ENCODE data around the gene PLIN5.
A peak's percentile ranks its signal among the peaks of the same experiment; 100 is the strongest.
"Not testable (repeated sequence)": the region's sequence is repeated elsewhere in the genome, so short reads cannot be mapped to it uniquely, and the experiment has no call there.

PLIN5 gene

DNA sequence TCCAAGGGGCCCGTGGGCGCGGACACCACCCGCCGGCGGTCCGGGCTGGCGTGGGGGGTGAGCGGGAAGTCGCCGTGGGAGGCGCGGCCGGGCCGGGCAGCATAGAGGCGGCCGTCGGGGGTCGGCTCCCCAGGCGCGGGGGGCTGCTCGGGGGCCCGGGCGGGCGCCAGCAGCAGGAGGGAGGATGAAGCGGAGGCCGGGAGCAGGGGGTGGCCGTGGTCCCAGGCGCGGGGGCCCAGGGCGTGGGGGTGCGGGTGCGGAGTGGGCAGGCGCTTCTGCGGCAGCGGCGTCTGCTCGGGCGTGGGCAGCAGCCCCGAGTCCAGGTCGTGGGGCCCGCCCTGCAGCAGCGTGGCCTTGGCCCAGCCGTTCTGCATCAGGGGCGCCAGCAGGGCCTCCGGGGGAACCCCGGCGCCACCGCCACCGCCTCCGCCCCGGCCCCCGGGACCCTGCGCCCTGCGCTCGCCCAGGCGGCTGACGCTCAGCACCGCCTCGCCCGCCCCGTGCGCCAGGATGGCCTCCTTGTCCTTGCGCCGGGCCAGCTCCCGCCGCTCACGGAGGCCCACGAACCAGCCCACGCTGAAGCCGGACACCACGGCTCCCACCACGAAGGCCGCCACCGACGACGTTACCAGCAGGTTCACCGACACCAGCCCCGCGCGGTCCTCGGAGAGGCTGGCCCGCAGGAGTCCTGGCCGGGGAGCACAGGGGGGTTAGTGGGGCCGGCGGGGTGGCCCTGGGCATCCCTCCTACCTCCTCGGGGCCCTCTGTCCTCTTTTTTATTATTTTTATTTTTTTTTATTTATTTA lies 9.0 kb upstream of the PLIN5 start:
- DNase-seq (ENCODE audit: low read depth in 2 of 2), result no peak

DNA sequence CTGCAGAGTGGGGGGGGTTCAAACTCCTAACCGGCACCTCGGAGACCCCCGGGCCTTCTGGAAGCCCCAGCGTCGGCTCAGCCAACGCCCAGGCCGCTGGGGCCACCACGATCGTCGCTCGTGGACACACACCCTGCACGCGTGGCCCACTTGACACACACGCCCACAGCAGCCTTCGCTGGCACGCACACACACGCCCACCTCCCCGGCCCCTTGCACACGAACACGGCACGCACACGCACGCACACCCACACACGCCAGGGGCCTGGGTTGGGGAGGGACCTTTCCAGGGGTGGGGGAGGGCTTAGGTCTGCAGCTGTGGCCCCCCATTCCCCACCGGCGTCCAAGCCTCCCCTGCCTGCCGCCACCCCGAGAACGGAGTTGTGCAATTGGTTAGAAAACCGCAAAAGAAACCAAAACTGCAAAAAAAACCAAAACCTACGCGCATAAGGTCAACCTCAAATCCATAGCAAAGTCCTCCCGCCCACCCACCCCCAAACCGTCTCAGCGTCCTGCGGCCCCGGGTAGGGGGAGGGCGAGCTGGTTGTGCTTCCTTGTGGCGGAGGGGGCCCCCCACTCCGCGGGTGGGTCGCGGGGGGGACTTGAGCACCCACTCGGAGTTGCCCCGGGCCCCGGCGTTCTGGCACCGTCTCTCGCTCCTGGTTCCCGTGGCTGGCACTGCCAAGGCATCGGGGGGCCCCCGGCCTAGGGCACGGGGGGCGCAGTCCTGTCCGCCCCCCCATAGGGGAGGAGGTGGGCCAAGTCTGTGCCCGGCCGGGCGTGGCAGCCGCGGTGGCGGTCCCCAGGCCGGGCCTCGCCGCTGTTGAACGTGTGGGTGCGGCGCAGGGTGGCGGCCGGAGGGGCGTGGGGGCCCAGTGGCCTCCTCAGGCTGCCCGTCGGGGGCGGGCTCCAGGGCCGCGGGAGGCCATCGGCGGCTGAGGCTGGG lies 8.1 kb upstream of the PLIN5 start:
- DNase-seq (ENCODE audit: low read depth in 2 of 2), result no peak

DNA sequence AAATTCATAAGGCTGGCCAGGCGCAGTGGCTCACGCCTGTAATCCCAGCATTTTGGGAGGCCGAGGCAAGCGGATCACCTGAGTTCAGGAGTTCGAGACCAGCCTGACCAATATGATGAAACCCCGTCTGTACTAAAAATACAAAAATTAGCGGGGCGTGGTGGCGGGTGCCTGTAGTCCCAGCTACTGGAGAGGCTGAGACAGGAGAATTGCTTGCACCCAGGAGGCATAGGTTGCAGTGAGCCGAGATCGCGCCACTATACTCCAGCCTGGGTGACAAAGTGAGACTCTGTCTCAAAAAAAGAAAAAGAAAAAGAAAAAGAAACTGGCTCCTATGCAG lies 6.8 kb upstream of the PLIN5 start:
- not testable (repeated sequence) for DNase-seq (ENCODE audit: low read depth in 2 of 2)

DNA sequence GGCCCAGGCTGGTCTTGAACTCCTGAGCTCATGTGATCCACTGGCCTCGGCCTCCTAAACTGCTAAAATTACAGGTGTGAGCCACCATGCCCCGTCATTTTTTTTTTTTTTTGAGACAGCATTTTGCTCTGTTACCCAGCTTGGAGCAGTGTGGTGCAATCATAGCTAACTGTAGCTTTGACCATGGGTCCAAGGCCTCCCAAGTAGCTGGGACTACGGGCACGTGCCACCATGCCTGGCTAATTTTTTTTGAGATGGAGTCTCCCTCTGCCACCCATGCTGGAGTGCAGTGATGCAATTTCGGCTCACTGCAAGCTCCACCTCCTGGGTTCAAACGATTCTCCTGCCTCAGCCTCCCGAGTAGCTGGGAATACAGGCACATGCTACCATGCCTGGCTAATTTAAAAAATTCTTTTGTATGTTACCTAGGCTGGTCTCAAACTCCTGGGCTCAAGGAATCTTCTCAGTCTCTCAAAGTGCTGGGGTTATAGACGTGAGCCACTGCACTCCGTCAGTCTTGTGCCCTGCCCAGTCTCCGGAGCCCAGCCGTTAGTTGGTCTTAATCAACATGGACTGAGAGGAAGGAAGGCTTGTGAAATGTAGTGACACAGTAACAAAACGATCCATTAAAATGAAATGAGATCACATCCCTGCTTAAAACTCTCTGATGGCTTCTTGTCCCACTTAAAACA lies 6.2 kb upstream of the PLIN5 start:
- DNase-seq (ENCODE audit: low read depth in 2 of 2), result no peak

DNA sequence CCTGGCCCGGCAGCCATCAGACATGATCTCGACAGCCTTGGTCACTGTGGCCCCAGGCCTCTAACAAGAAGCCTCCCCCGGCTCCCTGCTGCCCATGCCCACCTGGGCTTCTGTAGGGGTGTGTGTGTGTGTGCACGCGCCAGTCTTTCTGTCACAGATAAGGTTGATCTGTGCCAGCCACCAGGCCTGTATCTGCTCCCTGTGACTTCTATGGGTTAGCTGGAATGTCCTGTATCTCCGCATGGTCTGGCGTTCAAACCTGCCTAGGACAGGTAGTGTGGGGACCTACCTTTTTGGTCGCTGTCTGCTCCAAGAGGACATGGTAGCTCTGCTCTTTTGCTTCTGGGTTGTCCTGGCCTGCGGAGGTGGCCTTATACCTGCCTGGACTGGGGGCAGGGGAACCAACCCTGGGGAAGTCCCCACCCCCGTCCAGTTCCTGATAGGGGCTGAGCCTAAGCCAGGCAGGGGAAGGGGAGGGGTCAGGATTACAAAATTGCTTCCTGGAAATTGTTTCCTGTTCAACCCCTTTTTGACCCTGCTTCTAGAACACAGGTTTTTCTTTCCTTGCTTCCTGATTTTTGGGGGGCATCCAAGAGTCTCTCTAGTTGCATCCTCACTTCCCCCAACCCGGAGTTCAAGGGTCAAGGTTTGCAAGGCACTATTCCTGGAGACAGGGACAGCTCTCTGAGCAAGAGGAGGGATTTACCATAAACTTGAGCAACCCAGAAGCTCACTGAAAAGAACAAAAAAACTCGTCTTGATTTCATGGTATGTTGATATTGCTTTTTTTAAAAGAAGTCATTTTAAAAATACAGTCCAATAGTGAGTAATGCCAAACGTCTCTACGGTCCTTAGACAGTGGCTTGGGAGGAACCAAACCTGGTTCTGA lies 4.9 kb upstream of the PLIN5 start, which contains the start of gene LRG1:
LRG1 (minus strand) TSS at position 344 of the 889 bp plus-strand sequence; CDS start at position 321, 23 bp downstream.
- no peak for DNase-seq (ENCODE audit: low read depth in 2 of 2)

DNA sequence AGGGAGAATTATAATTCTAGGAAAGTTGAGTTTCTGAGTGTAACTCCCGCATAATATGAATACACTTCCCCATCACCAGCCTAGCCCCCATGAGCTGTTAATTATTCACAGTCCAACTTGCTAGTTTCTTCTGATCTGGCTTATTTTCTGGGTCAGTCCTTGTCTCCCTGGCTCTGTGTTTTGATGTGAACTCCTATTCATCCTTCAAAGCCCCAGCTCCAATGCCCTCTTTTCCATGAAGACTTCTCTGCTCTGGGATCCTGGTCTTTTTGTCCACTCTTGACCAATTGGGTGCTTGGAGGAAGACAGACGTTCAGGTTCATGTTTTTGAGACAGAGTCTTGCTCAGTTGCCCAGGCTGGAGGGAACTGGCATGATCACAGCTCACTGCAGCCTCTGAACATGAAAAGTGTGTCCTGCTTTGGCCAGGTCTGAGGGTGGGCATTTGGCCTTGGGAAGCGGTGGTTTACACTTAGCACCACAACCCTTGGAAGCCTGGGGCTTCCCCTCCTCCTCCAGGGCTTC lies 4.2 kb upstream of the PLIN5 start:
- no peak for DNase-seq (ENCODE audit: low read depth in 2 of 2)

DNA sequence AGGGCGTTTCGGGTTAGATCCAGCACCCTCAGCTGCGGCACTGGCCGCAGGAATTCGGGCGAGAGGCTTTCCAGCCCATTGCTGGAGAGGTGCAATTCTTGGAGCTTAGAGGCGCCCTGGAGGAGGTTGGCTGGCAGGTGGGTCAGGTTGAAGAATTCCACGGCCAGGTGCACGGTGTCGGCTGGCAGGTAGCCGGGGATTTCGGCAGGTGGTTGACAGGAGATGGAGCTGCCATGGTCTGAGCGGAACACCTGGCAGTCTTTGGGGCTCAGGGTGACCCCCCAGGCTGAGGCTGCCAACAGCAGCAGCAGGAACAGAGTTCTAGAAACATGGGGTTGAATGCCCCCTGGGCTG lies 3.6 kb upstream of the PLIN5 start:
- DNase-seq (ENCODE audit: low read depth in 2 of 2), result no peak

DNA sequence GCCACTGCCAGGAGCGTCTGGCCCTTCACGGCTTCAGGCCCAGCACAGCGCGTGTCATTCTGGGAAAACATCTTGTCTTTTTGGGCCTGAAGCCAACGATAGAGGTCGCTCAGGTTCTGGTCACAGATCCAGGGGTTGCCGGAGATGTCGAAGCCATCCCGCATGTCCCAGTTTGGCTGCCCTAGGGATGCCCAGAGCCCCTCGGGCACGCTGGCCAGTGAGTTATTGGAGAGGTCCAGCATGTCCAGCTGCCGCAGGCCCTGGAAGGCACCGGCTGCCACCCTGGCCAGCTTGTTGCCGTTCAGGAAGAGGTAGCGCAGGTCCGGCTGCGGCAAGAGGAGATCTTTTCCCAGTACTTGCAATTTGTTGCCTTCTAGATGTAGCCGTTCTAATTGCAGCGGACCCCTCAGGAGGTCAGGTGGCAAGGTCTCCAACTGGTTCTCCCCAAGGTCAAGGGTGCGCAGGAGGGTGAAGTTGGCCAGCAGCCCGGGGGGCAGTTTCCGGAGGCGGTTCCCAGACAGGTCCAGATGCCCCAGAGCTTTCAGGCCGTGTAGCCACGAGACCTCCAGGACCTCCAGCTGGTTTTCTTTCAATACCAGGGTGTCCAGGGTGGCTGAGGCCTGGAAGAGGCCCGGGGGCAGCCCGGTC lies 3.1 kb upstream of the PLIN5 start:
- DNase-seq (ENCODE audit: low read depth in 2 of 2), result no peak

DNA sequence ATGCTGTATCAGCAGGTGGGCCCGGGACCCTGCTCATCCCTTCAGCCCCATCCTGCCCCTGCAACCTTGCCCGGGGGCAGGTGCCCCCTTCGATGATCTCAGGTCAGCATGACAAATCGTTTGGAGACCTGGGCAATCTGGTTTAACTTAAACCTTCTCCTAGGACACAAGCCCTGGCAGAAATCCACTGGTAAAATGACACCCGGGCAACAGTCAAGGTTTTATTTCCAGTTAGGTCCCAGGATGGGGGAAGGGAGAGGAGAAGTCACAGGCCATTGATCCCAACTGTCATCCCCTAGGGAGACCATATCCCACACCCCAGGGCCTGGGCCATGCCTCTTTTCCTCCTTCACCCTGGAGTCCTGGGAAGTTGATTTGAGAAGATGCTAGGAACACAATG lies 1.8 kb upstream of the PLIN5 start:
- DNase-seq (ENCODE audit: low read depth in 2 of 2), result no peak

DNA sequence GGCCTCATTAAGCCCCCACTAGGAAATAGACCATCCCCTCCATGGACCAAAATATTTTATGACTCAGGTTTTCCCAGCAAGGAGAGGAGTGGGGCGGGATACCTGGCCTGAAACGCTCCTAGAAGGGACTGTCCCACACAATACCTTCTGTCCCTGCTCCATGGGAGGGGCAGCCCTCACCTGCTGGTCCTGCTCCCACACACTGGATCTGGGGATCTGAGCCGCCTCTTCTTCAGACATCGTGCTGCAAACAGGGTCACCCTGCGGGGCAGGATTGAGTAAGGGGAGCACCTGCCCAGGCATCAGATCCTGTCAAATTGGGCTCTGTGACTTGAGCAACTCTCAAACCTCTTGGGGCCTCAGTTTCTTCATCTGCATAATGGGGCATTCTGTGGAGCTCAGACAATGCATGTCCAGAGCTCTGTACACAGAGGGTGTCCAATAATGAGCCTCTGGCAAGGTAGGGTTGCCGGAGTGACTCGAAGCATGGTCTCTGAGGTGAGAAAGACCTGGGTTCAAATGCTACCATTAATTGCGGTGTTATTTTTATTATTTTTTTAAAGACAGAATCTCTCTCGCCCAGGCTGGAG lies 1.1 kb downstream of the PLIN5 start:
- no peak for DNase-seq (ENCODE audit: low read depth in 2 of 2)

DNA sequence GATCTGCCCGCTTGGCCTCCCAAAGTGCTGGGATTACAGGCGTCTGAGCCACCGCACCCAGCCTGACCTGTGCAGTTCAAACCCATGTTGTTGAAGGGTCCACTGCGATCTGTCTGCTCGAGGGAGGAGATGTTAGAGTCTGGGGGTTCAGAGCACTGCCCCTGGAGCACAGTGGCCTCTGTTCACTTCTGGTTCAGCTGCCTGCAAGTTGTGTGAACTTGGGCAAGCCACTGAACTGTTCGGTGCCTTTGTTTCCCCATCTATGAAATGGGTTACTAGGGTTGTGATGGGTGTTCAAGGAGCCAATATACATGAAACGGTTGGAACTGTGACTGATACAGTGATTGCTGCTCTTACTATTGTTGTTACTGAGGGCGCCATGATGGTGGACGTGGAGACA lies 1.7 kb downstream of the PLIN5 start:
- DNase-seq (ENCODE audit: low read depth in 2 of 2), result no peak

DNA sequence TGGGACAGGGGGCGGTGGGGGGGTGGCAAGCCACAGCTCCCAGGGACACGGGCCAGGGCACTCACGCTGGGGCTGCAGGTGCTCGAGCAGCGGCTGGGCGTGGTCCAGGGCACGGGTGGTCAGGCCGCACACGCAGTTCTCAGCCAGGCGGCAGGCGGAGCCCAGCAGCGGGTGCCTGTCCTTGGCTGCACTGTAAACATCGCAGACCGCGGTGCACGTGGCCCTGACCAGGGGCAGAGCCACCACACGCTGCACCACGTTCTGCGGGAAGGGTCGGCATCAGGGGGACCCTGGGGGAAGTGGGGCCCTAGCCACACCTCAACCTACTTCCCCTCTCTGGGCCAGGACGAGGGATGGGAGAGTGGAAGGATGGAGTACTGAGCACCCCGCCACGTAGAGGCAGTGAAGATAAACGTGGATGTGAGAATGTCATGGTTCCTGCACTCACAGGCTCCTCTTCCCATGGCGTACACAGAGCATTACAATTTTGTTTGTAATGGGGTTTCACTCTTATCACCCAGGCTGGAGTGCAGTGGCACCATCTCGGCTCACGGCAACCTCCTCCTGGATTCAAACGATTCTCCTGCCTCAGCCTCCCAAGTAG lies 3.4 kb downstream of the PLIN5 start:
- no peak for DNase-seq (ENCODE audit: low read depth in 2 of 2)

DNA sequence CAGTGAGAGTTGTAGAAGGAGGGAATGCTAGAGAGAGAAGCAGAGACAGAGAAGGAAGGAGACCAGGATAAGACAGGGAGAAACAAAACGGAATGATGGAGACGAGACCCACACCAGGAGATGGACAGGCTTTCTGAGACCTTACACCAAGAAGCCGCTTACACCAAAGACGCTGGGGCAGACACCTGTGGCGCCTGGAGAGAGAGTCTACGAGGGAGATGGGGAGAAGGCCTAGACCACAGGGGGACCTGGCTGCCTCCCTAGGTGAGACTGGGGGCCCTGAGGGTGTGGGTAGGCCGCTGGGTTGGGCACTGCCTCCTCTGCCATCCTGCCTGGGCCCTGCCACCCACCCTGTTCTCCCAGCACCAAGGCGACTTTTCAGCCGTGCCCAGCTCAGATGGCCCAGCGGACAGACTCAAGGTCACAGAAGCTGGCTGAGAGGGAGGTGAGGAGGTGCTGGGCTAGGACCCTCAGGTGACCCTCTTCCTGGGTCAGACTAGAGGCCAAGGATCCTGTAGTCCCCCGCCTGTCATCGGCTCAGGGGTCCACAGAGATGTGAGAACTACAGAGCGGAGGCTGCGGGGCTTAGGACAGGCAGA lies 5.0 kb downstream of the PLIN5 start:
- DNase-seq (ENCODE audit: low read depth in 2 of 2), result no peak

DNA sequence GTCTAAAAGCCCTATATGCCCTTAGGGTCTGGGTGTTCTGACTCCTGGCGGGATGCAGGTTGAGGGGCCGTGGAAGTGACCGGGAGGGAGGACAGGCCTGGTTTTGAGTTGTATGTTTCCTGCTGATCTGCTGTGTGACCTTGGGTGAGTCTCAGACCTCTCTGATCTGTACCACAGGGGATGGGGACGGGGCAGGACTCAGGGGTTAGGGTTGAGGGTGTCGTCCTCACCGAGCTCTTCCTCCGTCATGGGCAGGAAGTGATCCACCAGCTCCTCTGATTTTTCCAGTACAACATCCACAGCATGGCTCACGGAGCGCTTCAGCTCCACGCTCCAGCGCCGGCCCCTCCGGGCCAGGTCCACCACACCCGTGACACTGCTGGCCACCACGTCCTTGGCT lies 6.2 kb downstream of the PLIN5 start:
- DNase-seq (ENCODE audit: low read depth in 2 of 2), result no peak

DNA sequence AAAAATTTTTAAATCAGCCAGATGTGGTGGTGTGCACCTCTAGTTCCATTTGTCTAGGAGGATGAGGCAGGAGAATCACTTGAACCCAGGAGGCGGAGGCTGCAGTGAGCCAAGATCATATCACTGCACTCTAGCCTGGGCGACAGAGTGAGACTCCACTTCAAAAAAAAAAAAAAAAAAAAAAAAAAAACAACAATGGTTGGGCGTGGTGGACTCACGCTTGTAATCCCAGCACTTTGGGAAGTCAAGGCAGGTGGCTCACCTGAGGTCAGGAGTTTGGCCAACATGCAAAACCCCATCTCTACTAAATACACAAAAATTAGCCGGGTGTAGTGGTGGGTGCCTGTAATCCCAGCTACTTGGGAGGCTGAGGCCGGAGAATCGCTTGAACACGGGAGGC lies 7.6 kb downstream of the PLIN5 start:
- DNase-seq (ENCODE audit: low read depth in 2 of 2), result not testable (repeated sequence)

DNA sequence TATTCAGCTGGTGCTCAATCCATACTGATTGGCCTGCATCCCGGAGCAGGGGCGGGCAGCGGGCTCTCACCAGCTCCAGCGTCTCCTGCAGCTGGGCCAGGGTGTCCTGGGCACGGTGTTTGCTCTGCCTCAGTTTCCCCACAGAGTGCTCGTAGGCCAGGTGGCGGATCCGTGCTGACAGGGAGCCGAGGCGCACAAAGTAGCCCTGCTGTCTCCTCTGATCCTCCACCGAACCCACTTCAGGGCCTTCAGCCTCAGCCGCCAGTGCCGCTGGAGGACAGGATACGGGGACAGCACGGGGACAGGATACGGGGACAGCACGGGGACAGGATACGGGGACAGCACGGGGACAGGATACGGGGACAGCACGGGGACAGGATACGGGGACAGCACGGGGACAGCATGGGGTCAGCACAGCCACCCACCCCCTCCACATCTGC lies 9.4 kb downstream of the PLIN5 start:
- DNase-seq (ENCODE audit: low read depth in 2 of 2), result no peak

DNA sequence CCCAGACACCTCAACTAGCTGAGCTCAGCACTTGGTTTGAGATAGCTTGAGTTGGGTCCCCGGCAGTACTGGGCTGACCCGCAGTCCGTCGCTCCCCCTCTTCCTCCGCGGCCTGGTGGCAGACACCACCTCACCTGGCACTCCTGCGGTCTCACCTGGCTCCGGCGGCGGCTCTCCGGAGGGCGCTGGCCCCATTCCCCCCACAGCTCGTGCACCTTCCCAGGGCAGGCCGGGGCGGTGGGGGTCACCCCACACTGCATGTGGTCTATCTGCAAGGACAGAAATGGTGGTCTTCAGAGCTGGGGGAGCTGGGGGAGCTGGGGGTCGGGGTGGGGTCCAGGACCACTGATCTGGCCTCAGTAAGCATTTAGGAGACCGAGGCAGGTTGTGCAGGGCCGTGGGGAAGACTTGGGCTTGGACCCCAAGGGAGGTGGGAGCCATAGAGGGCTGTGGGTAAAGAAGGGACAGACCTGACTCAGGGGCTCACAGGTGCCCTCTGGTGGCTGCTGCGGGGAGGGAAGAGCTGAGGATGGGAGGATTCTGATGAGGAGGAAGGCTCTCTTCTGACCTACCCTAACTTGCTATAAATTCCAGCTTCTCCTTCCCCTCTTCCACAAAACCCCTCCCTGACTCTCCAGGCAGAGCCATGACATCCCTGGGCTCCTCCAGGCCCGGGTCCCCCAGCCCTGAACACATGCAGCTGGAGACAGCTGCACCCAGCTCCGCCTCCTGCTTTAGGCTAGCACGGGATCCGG lies 10.0 kb downstream of the PLIN5 start:
- DNase-seq (ENCODE audit: low read depth in 2 of 2), result peak; percentile 58 to 65

DNA sequence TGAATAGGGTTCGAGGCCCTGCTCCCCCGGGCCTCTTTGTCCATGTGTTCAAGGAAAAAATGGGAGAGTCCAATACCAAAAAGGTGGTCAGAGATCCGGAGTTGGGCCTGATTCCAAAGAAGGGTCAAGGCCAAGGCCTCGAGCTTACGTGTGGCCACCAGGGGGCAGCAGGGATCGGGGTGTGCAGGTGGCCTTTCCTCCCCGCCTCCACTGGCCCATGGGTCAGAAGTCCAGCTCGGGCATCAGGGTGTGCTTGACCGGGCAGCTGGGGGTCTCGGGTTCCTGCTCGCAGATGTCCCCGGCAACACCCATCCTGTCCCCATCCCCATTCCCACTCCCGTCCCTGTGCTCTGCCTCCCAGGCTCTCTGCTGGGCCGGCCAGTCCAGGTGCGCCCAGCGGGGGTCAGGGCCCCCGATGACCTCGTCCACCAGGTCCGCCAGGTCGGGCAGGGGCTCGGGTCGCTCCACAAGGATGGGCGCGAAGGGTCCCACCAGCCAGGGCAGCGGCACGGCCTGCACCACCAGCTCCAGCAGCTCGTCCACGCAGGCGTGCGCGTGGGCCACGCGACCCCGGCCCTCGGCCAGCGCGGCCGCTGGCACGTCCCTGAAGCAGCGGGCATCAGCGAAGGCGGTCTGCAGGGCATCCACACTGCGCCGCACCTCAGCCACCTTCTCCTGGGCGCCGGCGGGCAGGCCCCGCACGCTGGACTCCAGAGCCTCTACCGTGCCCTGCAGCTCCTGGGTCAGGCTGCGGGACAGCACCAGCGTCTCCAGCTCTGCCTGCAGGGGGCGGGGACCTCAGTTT lies 11.5 kb downstream of the PLIN5 start:
- peak; percentile 25 to 27 for DNase-seq (ENCODE audit: low read depth in 2 of 2)

Measured in stimulated activated CD8-positive, alpha-beta memory T cell treated with anti-CD3 and anti-CD28 coated beads, Interleukin-2, amount 100 ng/mL, for 48 hours (primary cell).